ENCODE measurements around the gene PRSS21. TPM values are rescaled to one million over a fixed set of nuclear protein-coding genes. Genes with fewer than 3 reads are reported as not detected.

Gene PRSS21
- total and polyA plus RNA-seq, 10 of the 15 experiments (the other 5 are each of a cell fraction or from before 2014, with no cell fraction given), result 5.3 to 73.4 (median 40.1) TPM; not detected in 1

GRCh38 chr16:2777231-2777902 is 39.7 kb upstream of the PRSS21 start, which contains the start of gene ELOB (continued):
- TF ChIP-seq RB1 (IDR thresholded peaks at IDR 0.05; ENCODE audit: borderline replicate concordance) (no peak; the same call in 1 of the 2 replicates), ETV6 (conservative IDR thresholded peaks at IDR 0.05 in 1 of 2, IDR thresholded peaks at IDR 0.05 in 1 of 2; ENCODE audit: borderline replicate concordance in 1 of 2, low read depth in 1 of 2) (no peak), BHLHE40 (IDR thresholded peaks at IDR 0.05; ENCODE audit: borderline replicate concordance in 1 of 2, low read depth in 2 of 2, low read length in 1 of 2) (peak in 1 of 2 experiments; percentile 75; a peak in 3 of 4 replicates), PML (IDR thresholded peaks at IDR 0.05; ENCODE audit: low read length) (0 out of 2 replicates have a peak, but pooled peaks have one; percentile 84), ZNF207 (IDR thresholded peaks at IDR 0.05; ENCODE audit: borderline replicate concordance) (0 out of 2 replicates have a peak, but pooled peaks have one; percentile 65), POU2F2 (IDR thresholded peaks at IDR 0.05; ENCODE audit: borderline replicate concordance, low read depth, low read length) (0 out of 3 replicates have a peak, but pooled peaks have one; percentile 32), E2F4 (IDR thresholded peaks at IDR 0.05; ENCODE audit: low read depth, low read length) (no peak), BACH1 (IDR thresholded peaks at IDR 0.05; ENCODE audit: borderline replicate concordance) (peak; percentile 56; the same call in 1 of the 2 replicates), SMARCA5 (IDR thresholded peaks at IDR 0.05) (peak; percentile 65), EGR1 (IDR thresholded peaks at IDR 0.05; ENCODE audit: borderline replicate concordance in 1 of 2, low read depth in 2 of 2, low read length in 2 of 2) (no peak; a peak in 1 of 3 replicates), CREB1 (IDR thresholded peaks at IDR 0.05; ENCODE audit: low read depth) (peak; percentile 45; the same call in 1 of the 2 replicates), TAF1 (IDR thresholded peaks at IDR 0.05; ENCODE audit: borderline replicate concordance, low read depth, low read length) (peak; percentile 88), STAT1 (conservative IDR thresholded peaks at IDR 0.05) (0 out of 2 replicates have a peak, but pooled peaks have one; percentile 54), YBX1 (IDR thresholded peaks at IDR 0.05) (no peak), SREBF2 (IDR thresholded peaks at IDR 0.05; ENCODE audit: low read length) (no peak), HCFC1 (IDR thresholded peaks at IDR 0.05; ENCODE audit: low read length) (peak; percentile 68), NR2F1 (conservative IDR thresholded peaks at IDR 0.05) (peak; percentile 32; the same call in 1 of the 2 replicates), YY1 (IDR thresholded peaks at IDR 0.05; ENCODE audit: low read depth, low read length) (peak; percentile 99), ELK1 (IDR thresholded peaks at IDR 0.05; ENCODE audit: low read depth, low read length) (no peak)
- TF ChIP-seq, protein P1, sequence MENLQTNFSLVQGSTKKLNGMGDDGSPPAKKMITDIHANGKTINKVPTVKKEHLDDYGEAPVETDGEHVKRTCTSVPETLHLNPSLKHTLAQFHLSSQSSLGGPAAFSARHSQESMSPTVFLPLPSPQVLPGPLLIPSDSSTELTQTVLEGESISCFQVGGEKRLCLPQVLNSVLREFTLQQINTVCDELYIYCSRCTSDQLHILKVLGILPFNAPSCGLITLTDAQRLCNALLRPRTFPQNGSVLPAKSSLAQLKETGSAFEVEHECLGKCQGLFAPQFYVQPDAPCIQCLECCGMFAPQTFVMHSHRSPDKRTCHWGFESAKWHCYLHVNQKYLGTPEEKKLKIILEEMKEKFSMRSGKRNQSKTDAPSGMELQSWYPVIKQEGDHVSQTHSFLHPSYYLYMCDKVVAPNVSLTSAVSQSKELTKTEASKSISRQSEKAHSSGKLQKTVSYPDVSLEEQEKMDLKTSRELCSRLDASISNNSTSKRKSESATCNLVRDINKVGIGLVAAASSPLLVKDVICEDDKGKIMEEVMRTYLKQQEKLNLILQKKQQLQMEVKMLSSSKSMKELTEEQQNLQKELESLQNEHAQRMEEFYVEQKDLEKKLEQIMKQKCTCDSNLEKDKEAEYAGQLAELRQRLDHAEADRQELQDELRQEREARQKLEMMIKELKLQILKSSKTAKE (IDR thresholded peaks at IDR 0.05; ENCODE audit: low read depth, poor library complexity, severe bottlenecking), result no peak
- TF ChIP-seq, protein P2, sequence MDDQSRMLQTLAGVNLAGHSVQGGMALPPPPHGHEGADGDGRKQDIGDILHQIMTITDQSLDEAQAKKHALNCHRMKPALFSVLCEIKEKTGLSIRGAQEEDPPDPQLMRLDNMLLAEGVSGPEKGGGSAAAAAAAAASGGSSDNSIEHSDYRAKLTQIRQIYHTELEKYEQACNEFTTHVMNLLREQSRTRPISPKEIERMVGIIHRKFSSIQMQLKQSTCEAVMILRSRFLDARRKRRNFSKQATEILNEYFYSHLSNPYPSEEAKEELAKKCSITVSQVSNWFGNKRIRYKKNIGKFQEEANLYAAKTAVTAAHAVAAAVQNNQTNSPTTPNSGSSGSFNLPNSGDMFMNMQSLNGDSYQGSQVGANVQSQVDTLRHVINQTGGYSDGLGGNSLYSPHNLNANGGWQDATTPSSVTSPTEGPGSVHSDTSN (IDR thresholded peaks at IDR 0.05; ENCODE audit: insufficient replicate concordance, low read depth, low read length), result no peak

All from GM12878 (cell line).